Loucy (cell line): ENCODE results near the gene PKM.

Experiments
- EZH2phosphoT487 ChIP-seq: fragments of 200-600 bp; IDR thresholded peaks from 2 replicates; pipeline ENCODE4 v1.6.1; 2018; ENCODE audit warnings: antibody characterized with exemption, mild to moderate bottlenecking, moderate library complexity, borderline replicate concordance
- TF ChIP-seq, protein P1 (sequence below): fragments of 200-600 bp; sonication (generic); conservative IDR thresholded peaks from 2 replicates; pipeline ENCODE4 v1.5.1; 2014; ENCODE audit warnings: mild to moderate bottlenecking, antibody characterized with exemption, low read length

DNA sequence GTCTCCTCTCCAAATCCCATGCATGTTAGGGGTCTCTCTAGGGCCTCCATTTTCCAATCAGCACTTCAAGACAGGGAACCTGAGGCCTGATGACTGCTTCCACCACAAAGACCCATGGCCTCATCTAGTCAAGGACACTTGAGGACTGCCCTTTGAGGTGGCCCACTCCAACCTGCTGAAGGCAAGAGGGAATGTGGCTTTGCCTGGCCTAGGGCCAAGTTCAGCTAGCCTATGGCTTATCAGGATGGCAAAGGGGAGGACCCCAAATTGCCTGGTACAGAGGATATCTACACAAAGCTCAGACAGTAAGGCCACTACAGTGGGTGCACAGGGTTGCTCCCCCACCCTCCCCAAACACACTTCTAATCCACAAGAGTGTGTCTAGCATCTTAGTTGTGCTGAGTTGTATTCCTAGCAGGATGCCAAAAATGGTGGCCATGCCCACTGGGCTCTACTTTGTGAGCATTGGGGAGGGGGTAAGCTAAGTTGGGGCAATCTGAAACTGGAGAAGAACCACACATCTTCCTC is 23.4 kb downstream of the PKM start:
- TF ChIP-seq, protein P1, sequence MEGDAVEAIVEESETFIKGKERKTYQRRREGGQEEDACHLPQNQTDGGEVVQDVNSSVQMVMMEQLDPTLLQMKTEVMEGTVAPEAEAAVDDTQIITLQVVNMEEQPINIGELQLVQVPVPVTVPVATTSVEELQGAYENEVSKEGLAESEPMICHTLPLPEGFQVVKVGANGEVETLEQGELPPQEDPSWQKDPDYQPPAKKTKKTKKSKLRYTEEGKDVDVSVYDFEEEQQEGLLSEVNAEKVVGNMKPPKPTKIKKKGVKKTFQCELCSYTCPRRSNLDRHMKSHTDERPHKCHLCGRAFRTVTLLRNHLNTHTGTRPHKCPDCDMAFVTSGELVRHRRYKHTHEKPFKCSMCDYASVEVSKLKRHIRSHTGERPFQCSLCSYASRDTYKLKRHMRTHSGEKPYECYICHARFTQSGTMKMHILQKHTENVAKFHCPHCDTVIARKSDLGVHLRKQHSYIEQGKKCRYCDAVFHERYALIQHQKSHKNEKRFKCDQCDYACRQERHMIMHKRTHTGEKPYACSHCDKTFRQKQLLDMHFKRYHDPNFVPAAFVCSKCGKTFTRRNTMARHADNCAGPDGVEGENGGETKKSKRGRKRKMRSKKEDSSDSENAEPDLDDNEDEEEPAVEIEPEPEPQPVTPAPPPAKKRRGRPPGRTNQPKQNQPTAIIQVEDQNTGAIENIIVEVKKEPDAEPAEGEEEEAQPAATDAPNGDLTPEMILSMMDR, result no peak
- TF ChIP-seq EZH2phosphoT487, result no peak
